ENCODE data around the gene PPP6R1.

Gene PPP6R1

DNA sequence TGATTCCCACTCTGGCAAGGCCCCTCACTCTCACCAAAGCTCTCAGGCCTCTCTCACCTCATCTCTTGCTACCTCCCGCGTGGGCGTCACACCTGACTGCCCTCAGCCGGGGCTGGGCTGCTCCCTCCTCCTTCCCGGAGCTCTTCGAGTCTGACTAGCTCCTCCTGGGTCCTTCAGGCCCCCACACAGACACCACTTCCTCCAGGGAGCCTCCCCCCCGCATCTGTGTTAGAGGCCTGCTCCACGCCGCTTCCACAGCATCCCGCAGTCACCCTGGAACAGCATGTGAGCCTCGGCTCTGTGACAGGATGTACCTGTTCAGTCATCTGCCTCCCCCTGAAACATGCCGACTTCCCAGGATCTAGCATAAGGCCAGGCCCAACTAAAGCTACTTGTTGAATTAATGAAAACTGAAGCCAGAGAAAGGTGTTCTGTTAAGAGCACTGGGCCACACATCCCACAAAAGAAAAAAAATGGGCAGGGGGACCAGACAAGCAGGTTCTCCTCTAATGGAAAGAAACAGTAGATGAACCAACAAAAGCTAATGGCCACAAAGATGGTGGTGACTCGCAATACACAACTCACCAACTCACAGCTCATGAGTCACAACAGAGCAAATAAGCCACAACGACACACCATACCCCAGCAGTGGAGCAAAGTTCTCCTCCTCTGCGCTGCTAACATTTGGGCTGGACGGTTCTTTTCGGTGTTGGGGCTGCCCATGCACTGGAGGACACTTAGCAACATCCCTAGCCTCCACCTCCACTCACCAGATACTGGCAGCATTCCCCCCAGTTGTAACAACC lies 3.0 kb downstream of the PPP6R1 start:
- no peaks in the 10 kb centered on the region for H3K9me3 ChIP-seq (ENCODE audit: insufficient read depth, low read depth, low read length)
- 84% methylated on average over 17 of the region's 17 CpGs for WGBS
- no peaks in the 10 kb centered on the region for H3K27me3 ChIP-seq (ENCODE audit: insufficient read depth, low read length)
- peak overlapping the region; percentile 97 for H3K4me3 ChIP-seq (ENCODE audit: low read length)
- no peaks in the 10 kb centered on the region for H3K36me3 ChIP-seq (ENCODE audit: insufficient read depth, low read length)
- H3K4me1 ChIP-seq (ENCODE audit: insufficient read depth, low read length), result peaks cover 22% of the 10 kb centered on the region
- no peak overlapping the region; the same call in 1 of the 2 replicates for H3K27ac ChIP-seq (ENCODE audit: low read depth, low read length)
- H3K9ac ChIP-seq (ENCODE audit: low read depth, low read length), result no peak overlapping the region

DNA sequence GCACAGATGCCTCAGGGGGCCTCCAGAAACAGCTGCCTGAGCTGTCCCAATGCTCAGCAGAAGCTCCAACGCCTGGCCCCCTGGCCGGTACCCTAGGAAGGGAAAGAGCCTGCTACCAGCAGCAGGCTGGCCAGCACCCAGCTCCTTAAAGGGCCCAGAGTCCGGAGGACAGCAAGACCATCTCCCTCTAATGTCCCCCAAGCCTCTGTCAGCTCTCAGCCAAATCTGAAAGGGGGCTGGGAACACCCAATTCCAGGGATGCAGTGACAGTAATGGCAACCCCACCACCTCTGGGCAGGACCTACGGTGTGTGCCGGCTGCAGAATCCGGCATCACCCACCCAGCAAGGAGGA lies 4.2 kb downstream of the PPP6R1 start:
- no peak overlapping the region for H3K4me3 ChIP-seq (ENCODE audit: low read length)
- H3K4me1 ChIP-seq (ENCODE audit: insufficient read depth, low read length), result peaks cover 22% of the 10 kb centered on the region
- H3K9ac ChIP-seq (ENCODE audit: low read depth, low read length), result no peak overlapping the region; the same call in 1 of the 2 replicates
- H3K27ac ChIP-seq (ENCODE audit: low read depth, low read length), result no peak overlapping the region
- no peaks in the 10 kb centered on the region for H3K9me3 ChIP-seq (ENCODE audit: insufficient read depth, low read depth, low read length)
- WGBS, result 90% methylated on average over 6 of the region's 6 CpGs
- H3K27me3 ChIP-seq (ENCODE audit: insufficient read depth, low read length), result no peaks in the 10 kb centered on the region
- 0 out of 2 replicates have a peak, but pooled peaks cover 2% of the 10 kb centered on the region for H3K36me3 ChIP-seq (ENCODE audit: insufficient read depth, low read length)

DNA sequence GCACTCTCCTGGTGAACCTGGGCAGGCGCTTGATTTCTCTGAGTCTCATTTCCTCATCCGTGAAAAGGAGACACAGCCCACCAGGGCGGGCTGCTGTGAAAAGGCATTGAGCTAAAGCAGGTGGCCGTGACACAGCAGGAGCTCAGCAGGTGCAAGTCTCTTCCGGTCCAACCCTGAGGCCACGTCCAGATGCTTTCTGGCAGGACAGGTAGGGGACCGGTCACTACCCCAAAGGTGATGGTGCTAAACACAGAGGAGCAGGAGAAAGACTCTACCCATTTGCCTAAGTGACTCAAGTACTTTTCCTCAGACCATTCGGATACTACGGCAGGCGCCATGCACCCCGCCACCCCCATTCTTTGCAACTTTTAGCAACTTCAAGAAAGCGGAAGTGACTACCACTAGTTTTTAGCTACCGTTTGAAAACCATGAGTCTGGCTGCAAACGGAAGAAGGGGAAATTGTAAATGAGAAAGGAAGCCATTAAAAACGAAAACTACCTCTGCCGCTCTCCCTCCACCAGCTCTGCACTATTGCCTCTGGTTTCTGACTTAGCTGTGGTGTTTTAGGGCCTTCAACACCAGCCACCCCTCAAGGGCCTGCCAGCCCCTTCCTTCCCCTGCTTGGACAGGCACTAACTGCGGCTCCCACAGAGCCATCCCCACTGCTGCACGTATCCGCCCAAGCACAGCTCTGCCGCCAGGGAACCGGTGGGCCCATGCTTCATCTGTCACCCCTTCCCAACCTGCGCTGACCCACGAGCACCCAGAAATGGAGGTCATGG lies 4.8 kb downstream of the PPP6R1 start:
- Histone ChIP-seq H3K9me3 (ENCODE audit: insufficient read depth, low read depth, low read length) (no peaks in the 10 kb centered on the region), H3K9ac (ENCODE audit: low read depth, low read length) (no peak overlapping the region; the same call in 1 of the 2 replicates), H3K4me3 (ENCODE audit: low read length) (no peak overlapping the region), H3K4me1 (ENCODE audit: insufficient read depth, low read length) (peaks cover 22% of the 10 kb centered on the region), H3K36me3 (ENCODE audit: insufficient read depth, low read length) (0 out of 2 replicates have a peak, but pooled peaks cover 2% of the 10 kb centered on the region), H3K27me3 (ENCODE audit: insufficient read depth, low read length) (no peaks in the 10 kb centered on the region), H3K27ac (ENCODE audit: low read depth, low read length) (no peak overlapping the region)
- 88% methylated on average over 23 of the region's 23 CpGs for WGBS

- H3K9ac ChIP-seq (ENCODE audit: low read depth, low read length), result no peak overlapping the region
- no peak overlapping the region for H3K27ac ChIP-seq (ENCODE audit: low read depth, low read length)
- 0 out of 2 replicates have a peak, but pooled peaks cover 2% of the 10 kb centered on the region for H3K36me3 ChIP-seq (ENCODE audit: insufficient read depth, low read length)
- 95% methylated on average over 21 of the region's 21 CpGs for WGBS
- peaks cover 22% of the 10 kb centered on the region for H3K4me1 ChIP-seq (ENCODE audit: insufficient read depth, low read length)
- H3K27me3 ChIP-seq (ENCODE audit: insufficient read depth, low read length), result no peaks in the 10 kb centered on the region
- H3K4me3 ChIP-seq (ENCODE audit: low read length), result no peak overlapping the region
- no peaks in the 10 kb centered on the region for H3K9me3 ChIP-seq (ENCODE audit: insufficient read depth, low read depth, low read length)
Observed at GRCh38 chr19:55252760-55253663, 5.8 kb downstream of the PPP6R1 start.

- H3K27ac ChIP-seq (ENCODE audit: low read depth, low read length), result no peak overlapping the region
- H3K36me3 ChIP-seq (ENCODE audit: insufficient read depth, low read length), result peaks cover 6% of the 10 kb centered on the region
- H3K4me3 ChIP-seq (ENCODE audit: low read length), result no peak overlapping the region
- 92% methylated on average over 19 of the region's 19 CpGs for WGBS
- no peaks in the 10 kb centered on the region for H3K27me3 ChIP-seq (ENCODE audit: insufficient read depth, low read length)
- H3K9me3 ChIP-seq (ENCODE audit: insufficient read depth, low read depth, low read length), result no peaks in the 10 kb centered on the region
- H3K9ac ChIP-seq (ENCODE audit: low read depth, low read length), result peak overlapping the region; percentile 22; the same call in 1 of the 2 replicates
- peaks cover 10% of the 10 kb centered on the region; the same call in 1 of the 2 replicates for H3K4me1 ChIP-seq (ENCODE audit: insufficient read depth, low read length)
Observed at GRCh38 chr19:55251341-55252081, 7.3 kb downstream of the PPP6R1 start.

GRCh38 chr19:55250262-55251036 lies 8.4 kb downstream of the PPP6R1 start:
- no peak overlapping the region for H3K4me3 ChIP-seq (ENCODE audit: low read length)
- H3K36me3 ChIP-seq (ENCODE audit: insufficient read depth, low read length), result peaks cover 17% of the 10 kb centered on the region
- H3K9me3 ChIP-seq (ENCODE audit: insufficient read depth, low read depth, low read length), result no peaks in the 10 kb centered on the region
- WGBS, result 93% methylated on average over 18 of the region's 18 CpGs
- H3K9ac ChIP-seq (ENCODE audit: low read depth, low read length), result no peak overlapping the region
- H3K4me1 ChIP-seq (ENCODE audit: insufficient read depth, low read length), result peaks cover 6% of the 10 kb centered on the region; the same call in 1 of the 2 replicates
- H3K27me3 ChIP-seq (ENCODE audit: insufficient read depth, low read length), result no peaks in the 10 kb centered on the region
- H3K27ac ChIP-seq (ENCODE audit: low read depth, low read length), result no peak overlapping the region

GRCh38 chr19:55249841-55250240 lies 9.0 kb downstream of the PPP6R1 start:
- no peak overlapping the region for H3K9ac ChIP-seq (ENCODE audit: low read depth, low read length)
- H3K9me3 ChIP-seq (ENCODE audit: insufficient read depth, low read depth, low read length), result no peaks in the 10 kb centered on the region
- H3K27me3 ChIP-seq (ENCODE audit: insufficient read depth, low read length), result no peaks in the 10 kb centered on the region
- peaks cover 6% of the 10 kb centered on the region; the same call in 1 of the 2 replicates for H3K4me1 ChIP-seq (ENCODE audit: insufficient read depth, low read length)
- 96% methylated on average over 11 of the region's 11 CpGs for WGBS
- no peak overlapping the region for H3K27ac ChIP-seq (ENCODE audit: low read depth, low read length)
- H3K4me3 ChIP-seq (ENCODE audit: low read length), result no peak overlapping the region
- H3K36me3 ChIP-seq (ENCODE audit: insufficient read depth, low read length), result peaks cover 23% of the 10 kb centered on the region

- Histone ChIP-seq H3K27me3 (ENCODE audit: insufficient read depth, low read length) (no peaks in the 10 kb centered on the region), H3K9ac (ENCODE audit: low read depth, low read length) (no peak overlapping the region)
Observed at GRCh38 chr19:55248704-55249103, 10.1 kb downstream of the PPP6R1 start.

GRCh38 chr19:55248166-55248675 lies 10.6 kb downstream of the PPP6R1 start:
- 93% methylated on average over 10 of the region's 10 CpGs for WGBS
- Histone ChIP-seq H3K27me3 (ENCODE audit: insufficient read depth, low read length) (no peaks in the 10 kb centered on the region), H3K9ac (ENCODE audit: low read depth, low read length) (no peak overlapping the region), H3K9me3 (ENCODE audit: insufficient read depth, low read depth, low read length) (no peaks in the 10 kb centered on the region), H3K27ac (ENCODE audit: low read depth, low read length) (no peak overlapping the region), H3K4me3 (ENCODE audit: low read length) (no peak overlapping the region), H3K36me3 (ENCODE audit: insufficient read depth, low read length) (peaks cover 39% of the 10 kb centered on the region), H3K4me1 (ENCODE audit: insufficient read depth, low read length) (no peaks in the 10 kb centered on the region)

More at GRCh38 chr19:55248704-55249103, 10.1 kb downstream of the PPP6R1 start:
- Histone ChIP-seq H3K36me3 (ENCODE audit: insufficient read depth, low read length) (peaks cover 34% of the 10 kb centered on the region), H3K27ac (ENCODE audit: low read depth, low read length) (no peak overlapping the region), H3K4me1 (ENCODE audit: insufficient read depth, low read length) (0 out of 2 replicates have a peak, but pooled peaks cover 2% of the 10 kb centered on the region), H3K4me3 (ENCODE audit: low read length) (no peak overlapping the region), H3K9me3 (ENCODE audit: insufficient read depth, low read depth, low read length) (no peaks in the 10 kb centered on the region)
- 92% methylated on average over 9 of the region's 9 CpGs for WGBS
